ENCODE results near the gene CCDC17.

- no peak for TF ChIP-seq CTCF (IDR thresholded peaks at IDR 0.05)
- TF ChIP-seq POLR2A (IDR thresholded peaks at IDR 0.05): no peak
Observed at GRCh38 chr1:45604239-45604638, 19.6 kb downstream of the CCDC17 start.
